HG03457 (cell line): ENCODE measurements around the gene GEMIN7.

Experiments used
- ATAC-seq: cut with Tn5 transposase; IDR thresholded peaks from one replicate; pipeline ENCODE4 v1.9.1; 2021; ENCODE audit warnings: moderate number of reproducible peaks; ENCODE audit not compliant: unreplicated experiment

GEMIN7 gene

GRCh38 chr19:45125975-45126493 is 47.0 kb downstream of the GEMIN7 start:
- no peak for ATAC-seq

GRCh38 chr19:45126654-45127053 is 47.6 kb downstream of the GEMIN7 start:
- no peak for ATAC-seq

GRCh38 chr19:45128146-45128545 is 49.1 kb downstream of the GEMIN7 start:
- ATAC-seq = no peak

GRCh38 chr19:45128806-45129205 is 49.7 kb downstream of the GEMIN7 start:
- no peak for ATAC-seq

GRCh38 chr19:45130236-45130635 is 51.2 kb downstream of the GEMIN7 start:
- no peak for ATAC-seq

GRCh38 chr19:45130888-45131615 is 52.0 kb downstream of the GEMIN7 start:
- no peak for ATAC-seq

- ATAC-seq = no peak
Measured at GRCh38 chr19:45133661-45134060, 54.6 kb downstream of the GEMIN7 start.

- no peak for ATAC-seq
Measured at GRCh38 chr19:45135176-45135885, 56.3 kb downstream of the GEMIN7 start.

- no peak for ATAC-seq
Measured at GRCh38 chr19:45136507-45137178, 57.6 kb downstream of the GEMIN7 start.

- no peak for ATAC-seq
Measured at GRCh38 chr19:45137179-45137761, 58.2 kb downstream of the GEMIN7 start.

GRCh38 chr19:45138303-45138751 is 59.3 kb downstream of the GEMIN7 start:
- ATAC-seq = no peak

- ATAC-seq = no peak
Measured at GRCh38 chr19:45139286-45140143, 60.5 kb downstream of the GEMIN7 start.

- no peak for ATAC-seq
Measured at GRCh38 chr19:45140144-45140503, 61.1 kb downstream of the GEMIN7 start.

GRCh38 chr19:45140533-45140932 is 61.5 kb downstream of the GEMIN7 start:
- no peak for ATAC-seq
